HepG2 (cell line): ENCODE measurements around the gene IFNLR1. TPM values are rescaled to one million over a fixed set of nuclear protein-coding genes. Genes with fewer than 3 reads are reported as not detected.

ENCODE experiments used
- ADNP ChIP-seq: sonication (generic); formaldehyde crosslinking; IDR thresholded peaks from 2 replicates; pipeline ENCODE4 v1.4.0; 2020; ENCODE audit warnings: missing genetic modification reagents
- ATF7 ChIP-seq, 2 experiments: fragments of 450-650 bp in 1 of 2; sonication (generic) in 1 of 2; formaldehyde crosslinking in 1 of 2; IDR thresholded peaks; 2 replicates each; pipeline versions ENCODE4 v1.4.0 to v1.6.1; 2016 to 2020; ENCODE audit warnings: antibody characterized with exemption in 1 of 2, mild to moderate bottlenecking in 1 of 2, missing genetic modification reagents in 1 of 2
- DPF2 ChIP-seq: sonication (generic); formaldehyde crosslinking; IDR thresholded peaks from 2 replicates; pipeline ENCODE4 v1.4.0; 2020; ENCODE audit warnings: mild to moderate bottlenecking, low read depth, missing genetic modification reagents, borderline replicate concordance
- E2F2 ChIP-seq: sonication (generic); formaldehyde crosslinking; IDR thresholded peaks from 2 replicates; pipeline ENCODE4 v1.4.0; 2020; ENCODE audit warnings: missing genetic modification reagents, borderline replicate concordance
- HIC2 ChIP-seq: sonication (generic); formaldehyde crosslinking; IDR thresholded peaks from 2 replicates; pipeline ENCODE4 v1.9.0; 2022; ENCODE audit warnings: low read depth, missing genetic modification reagents
- POLR2G ChIP-seq: fragments of 200-400 bp; formaldehyde crosslinking; IDR thresholded peaks from 2 replicates; pipeline ENCODE4 v1.6.1; 2018; ENCODE audit warnings: mild to moderate bottlenecking, low read depth, low read length, moderate library complexity
- SNAPC5 ChIP-seq: sonication (generic); formaldehyde crosslinking; IDR thresholded peaks from 2 replicates; pipeline ENCODE4 v1.8.1; 2023; ENCODE audit warnings: mild to moderate bottlenecking, missing genetic modification reagents, borderline replicate concordance
- TBP ChIP-seq: sonication (generic); formaldehyde crosslinking; IDR thresholded peaks from 2 replicates; pipeline ENCODE4 v1.5.0; 2020; ENCODE audit warnings: missing genetic modification reagents
- TFDP1 ChIP-seq: IDR thresholded peaks from 2 replicates; pipeline ENCODE4 v1.6.1; 2016; ENCODE audit warnings: missing compliant biosample characterization, missing genetic modification reagents, borderline replicate concordance
- ZNF12 ChIP-seq: sonication (generic); formaldehyde crosslinking; IDR thresholded peaks from 2 replicates; pipeline ENCODE4 v1.5.0; 2020; ENCODE audit warnings: missing genetic modification reagents
- ZNF142 ChIP-seq: sonication (generic); formaldehyde crosslinking; IDR thresholded peaks from 2 replicates; pipeline ENCODE4 v1.4.0; 2020; ENCODE audit warnings: missing genetic modification reagents
- ZNF205 ChIP-seq: IDR thresholded peaks from 2 replicates; pipeline ENCODE4 v1.6.1; 2018; ENCODE audit warnings: missing biosample characterization, missing genetic modification reagents
- ZNF33B ChIP-seq: sonication (generic); formaldehyde crosslinking; IDR thresholded peaks from 2 replicates; pipeline ENCODE4 v1.5.1; 2020; ENCODE audit warnings: mild to moderate bottlenecking, missing genetic modification reagents
- ZNF512 ChIP-seq: sonication (generic); formaldehyde crosslinking; IDR thresholded peaks from 2 replicates; pipeline ENCODE4 v1.4.0; 2020; ENCODE audit warnings: mild to moderate bottlenecking, missing genetic modification reagents
- ZNF615 ChIP-seq: sonication (generic); formaldehyde crosslinking; IDR thresholded peaks from 2 replicates; pipeline ENCODE4 v1.5.0; 2020; ENCODE audit warnings: mild to moderate bottlenecking, missing genetic modification reagents, borderline replicate concordance
- polyA plus RNA-seq, 8 experiments: library from polyadenylated mRNA; depleted of rRNA in 3 of 8; stranded (reverse) in 7 of 8; unstranded in 1 of 8; fragments of >200 nt; fragmentation: Illumina TruSeq in 4 of 8; extraction: Trizol in 4 of 8; gene quantifications; 2 replicates each; pipeline versions ENCODE4 v1.2.1 to v1.2.3, GENCODE V29; 2011 to 2016; ENCODE audit warnings: low read depth in 4 of 8, missing spikeins in 1 of 8, mixed read lengths in 1 of 8; ENCODE audit not compliant: insufficient read depth in 1 of 8
- total RNA-seq, 5 experiments: library from RNA; depleted of rRNA; stranded (reverse); fragments of >200 nt; fragmentation: Illumina TruSeq; extraction: Trizol; gene quantifications; 2 replicates each; pipeline ENCODE4 v1.2.3, GENCODE V29; 2016; ENCODE audit warnings: low read depth in 1 of 5

The IFNLR1 gene
- total and polyA plus RNA-seq, 2 of the 13 experiments (the other 11 are each of a cell fraction or from before 2014, with no cell fraction given) = 3.8 to 8.5 TPM

- TF ChIP-seq ZNF205 (CRISPR knock-in tag) (no peak), E2F2 (CRISPR knock-in tag) (no peak), ADNP (no peak), SNAPC5 (no peak), POLR2G (no peak), TBP (CRISPR knock-in tag) (no peak), ATF7 (IDR thresholded peaks at IDR 0.05) (no peak), ATF7 (CRISPR knock-in tag; IDR thresholded peaks at IDR 0.05) (no peak), ZNF615 (no peak), DPF2 (CRISPR knock-in tag) (peak; percentile 30; the same call in 1 of the 2 replicates), ZNF12 (no peak), ZNF142 (no peak), TFDP1 (CRISPR knock-in tag) (no peak; the same call in 1 of the 2 replicates), ZNF512 (no peak), HIC2 (no peak), ZNF33B (CRISPR knock-in tag) (no peak)
Measured at GRCh38 chr1:24118410-24119242, 68.5 kb downstream of the IFNLR1 start (continued).
